Lung microvascular endothelial cell (primary cell): ENCODE measurements around the gene C1orf74. TPM values are rescaled to one million over a fixed set of nuclear protein-coding genes. Genes with fewer than 3 reads are reported as not detected.
"Not testable (repeated sequence)": the region's sequence is repeated elsewhere in the genome, so short reads cannot be mapped to it uniquely, and the experiment has no call there.

ENCODE experiments used
- DNase-seq, 2 donors: peaks; one replicate each; pipeline versions ENCODE4 v3.0.0 to v3.0.0-alpha.2; 2010; ENCODE audit warnings: low read depth in 2 of 2
- total RNA-seq: library from RNA; depleted of rRNA; stranded (reverse); fragments of >200 nt; gene quantifications from 2 replicates; pipeline ENCODE4 v1.2.1, GENCODE V29; 2014

C1orf74 gene
- total RNA-seq, 1 donor from 2014 or later = 1.4 TPM

- DNase-seq = peak; percentile 25 to 51
Observed at GRCh38 chr1:209805875-209806760, 21.8 kb upstream of the C1orf74 start, which contains the start of gene IRF6. IRF6 (minus strand) TSS chr1:209806142; CDS start chr1:209801413, 4,729 bp downstream.

DNA sequence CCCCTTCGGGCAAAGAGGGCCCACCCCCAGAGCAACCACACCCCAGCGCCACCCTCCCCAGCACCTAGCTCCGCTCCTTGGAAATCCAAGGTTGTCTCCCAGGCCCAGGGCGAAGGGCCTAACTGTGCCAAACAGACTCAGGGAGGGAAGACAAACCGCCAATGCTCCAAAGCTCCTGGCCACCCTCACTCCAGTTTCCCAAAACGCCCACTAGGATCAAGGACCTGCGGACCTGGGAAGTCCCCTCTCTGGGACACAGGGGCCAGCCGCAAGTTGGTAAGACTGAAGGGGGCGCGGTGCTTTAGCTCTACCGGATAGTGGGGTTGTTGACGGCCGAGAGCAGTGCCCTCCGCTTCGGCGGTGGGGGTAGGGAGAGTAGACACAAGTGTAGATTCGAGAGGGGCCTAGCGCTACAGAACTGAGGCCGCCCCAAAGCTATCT lies 21.0 kb upstream of the C1orf74 start:
- DNase-seq = no peak

DNA sequence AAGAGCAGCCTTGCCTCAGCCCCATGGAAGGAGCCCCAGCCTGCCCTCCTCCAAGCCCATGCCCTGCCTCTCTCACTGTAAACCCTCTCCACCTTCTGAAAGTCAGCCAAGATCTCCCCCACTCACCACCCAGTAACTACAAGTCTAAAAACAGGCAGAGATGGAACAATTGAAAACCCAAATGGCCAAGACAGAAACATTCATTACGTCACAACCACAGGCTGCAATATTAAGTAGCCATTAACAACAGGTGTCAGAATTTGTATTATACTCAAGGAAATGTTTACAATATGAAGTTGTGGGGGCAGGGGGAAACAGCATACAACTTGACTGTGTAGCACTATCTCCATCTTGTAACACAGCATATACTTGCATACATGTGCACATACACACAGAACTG lies 19.2 kb upstream of the C1orf74 start:
- DNase-seq = no peak

- no peak for DNase-seq
Observed at GRCh38 chr1:209802780-209803152, 18.4 kb upstream of the C1orf74 start.

- no peak for DNase-seq
Observed at GRCh38 chr1:209802117-209802779, 17.9 kb upstream of the C1orf74 start.

- DNase-seq = peak; percentile 52 to 80
Observed at GRCh38 chr1:209800984-209801834, 16.9 kb upstream of the C1orf74 start.

- no peak for DNase-seq
Observed at GRCh38 chr1:209797978-209798639, 13.8 kb upstream of the C1orf74 start.

DNA sequence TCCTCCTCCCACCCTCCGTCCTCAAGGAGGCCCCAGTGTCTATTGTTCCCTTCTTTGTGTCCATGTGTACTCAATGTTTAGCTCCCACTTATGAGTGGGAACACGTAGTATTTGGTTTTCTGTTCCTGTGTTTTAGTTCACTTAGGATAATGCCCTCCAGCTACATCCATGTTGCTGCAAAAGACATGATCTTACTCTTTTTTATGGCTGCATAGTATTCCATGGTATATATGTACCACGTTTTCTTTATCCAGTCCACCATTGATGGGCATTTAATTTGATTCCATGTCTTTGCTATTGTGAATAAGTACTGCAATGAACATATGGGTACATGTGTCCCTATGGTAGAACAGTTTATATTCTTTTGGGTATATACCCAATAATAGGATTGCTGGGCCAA lies 9.4 kb upstream of the C1orf74 start:
- not testable (repeated sequence) for DNase-seq

DNA sequence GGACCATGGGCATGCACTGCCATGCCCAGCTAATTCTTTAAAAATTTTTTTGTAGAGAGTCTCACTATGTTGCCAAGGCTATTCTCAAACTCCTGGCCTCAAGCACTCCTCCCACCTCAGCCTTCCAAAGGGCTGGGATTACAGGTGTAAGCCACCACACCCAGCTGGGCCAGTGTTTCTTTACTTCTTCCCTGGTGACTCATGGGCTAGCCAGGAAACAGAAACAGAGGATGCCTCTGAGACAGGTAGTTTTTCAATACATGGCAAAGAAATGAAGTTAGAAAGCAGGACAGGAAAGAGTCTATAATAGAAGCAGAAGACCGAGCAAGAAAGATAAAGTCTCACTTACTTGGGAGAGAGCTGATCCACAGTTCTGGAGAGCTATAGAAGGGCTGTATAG lies 7.6 kb upstream of the C1orf74 start:
- no peak for DNase-seq

GRCh38 chr1:209790286-209791193 lies 6.2 kb upstream of the C1orf74 start:
- no peak for DNase-seq

- no peak for DNase-seq
Observed at GRCh38 chr1:209789245-209789644, 4.9 kb upstream of the C1orf74 start.

- DNase-seq = no peak
Observed at GRCh38 chr1:209787551-209787950, 3.2 kb upstream of the C1orf74 start.

DNA sequence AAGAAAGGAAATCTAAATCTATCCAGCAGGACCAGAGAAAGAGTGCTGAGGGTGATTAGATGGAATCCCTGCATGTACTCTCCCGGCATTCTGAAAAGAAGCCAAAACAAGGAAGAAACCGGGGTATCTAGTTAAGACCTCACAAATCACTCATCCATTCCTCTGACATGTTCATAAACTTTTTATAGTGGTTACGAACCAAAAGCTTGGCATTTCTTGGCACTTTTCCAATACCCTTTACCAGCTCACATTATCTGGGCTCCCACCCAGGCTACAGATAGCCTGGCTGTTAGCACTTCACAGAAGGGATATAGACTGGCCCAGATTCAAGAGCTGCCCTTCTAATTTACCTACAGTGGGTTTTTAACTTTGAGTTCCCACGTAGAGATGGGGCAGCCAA lies 1.8 kb upstream of the C1orf74 start:
- no peak for DNase-seq

GRCh38 chr1:209785592-209785991 lies 1.2 kb upstream of the C1orf74 start:
- no peak for DNase-seq

DNA sequence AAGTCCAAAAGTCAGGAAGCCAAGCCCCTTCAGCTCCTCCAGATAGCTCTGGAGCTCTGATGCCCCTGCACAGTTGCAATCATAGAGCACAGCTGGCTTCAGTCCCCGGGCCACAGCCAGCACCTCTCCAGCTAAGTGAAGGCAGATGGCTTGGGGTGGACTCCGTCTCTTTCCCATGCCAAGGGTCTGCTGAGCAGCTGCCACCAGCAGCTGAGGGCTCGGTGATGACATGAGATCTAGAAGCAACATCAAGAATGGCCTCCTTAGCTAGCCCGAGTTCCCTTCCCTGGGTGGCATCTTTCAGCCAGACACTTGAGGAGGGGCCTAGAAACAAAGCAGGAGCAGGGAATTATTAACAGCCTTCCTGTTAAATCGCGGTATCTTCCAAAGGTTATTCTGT lies 973 bp downstream of the C1orf74 start:
- no peak for DNase-seq

DNA sequence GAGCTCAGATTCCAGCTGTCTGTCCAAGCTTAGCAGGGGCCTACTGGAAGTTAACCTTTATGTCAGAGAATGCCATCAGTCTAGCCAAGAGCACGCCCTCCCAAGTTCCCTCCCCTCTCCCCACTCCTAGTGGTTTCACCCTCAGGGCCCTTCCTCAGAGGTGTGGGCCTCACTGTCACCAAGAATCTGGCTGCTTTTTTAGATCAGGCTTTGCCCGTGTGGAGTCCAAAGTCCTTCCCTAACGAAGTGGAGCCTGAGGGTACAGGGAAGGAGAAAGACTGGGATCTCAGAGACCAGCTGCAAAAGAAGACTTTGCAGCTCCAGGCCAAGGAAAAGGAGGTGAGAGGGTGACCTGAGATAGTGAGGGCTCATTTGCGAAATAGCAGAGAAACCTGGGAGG lies 4.1 kb downstream of the C1orf74 start:
- no peak for DNase-seq

DNA sequence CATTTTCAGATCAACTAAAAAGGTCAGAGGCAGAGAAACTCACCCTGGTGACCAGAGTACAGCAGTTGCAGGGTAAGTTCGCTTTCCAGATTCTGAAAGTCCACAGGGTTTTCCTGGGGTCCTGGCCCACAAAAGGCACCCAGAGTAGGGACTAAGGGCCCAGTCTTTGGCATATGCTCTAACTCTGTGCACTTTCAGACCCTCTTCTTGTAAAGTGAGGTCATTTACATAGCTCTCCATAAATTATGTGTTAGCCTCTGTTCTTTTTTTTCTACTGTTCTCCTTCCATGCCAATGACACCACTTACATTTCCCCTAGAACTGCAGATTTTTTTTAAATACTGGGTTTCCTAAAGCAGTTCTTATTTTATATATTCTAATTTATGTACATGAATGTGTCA lies 6.3 kb downstream of the C1orf74 start:
- DNase-seq = no peak

- DNase-seq = no peak
Observed at GRCh38 chr1:209777587-209777986, 6.8 kb downstream of the C1orf74 start.

GRCh38 chr1:209775678-209776077 lies 8.7 kb downstream of the C1orf74 start:
- DNase-seq = no peak

GRCh38 chr1:209774592-209774991 lies 9.8 kb downstream of the C1orf74 start:
- DNase-seq = no peak
